HEK293 (cell line): ENCODE data around the gene DVL1.

ENCODE experiments used
- CTCF ChIA-PET: fragments of 350-600 bp; formaldehyde crosslinking; extraction: SDS; loops from one replicate; lab custom pipeline; 2021; ENCODE audit warnings: antibody characterized with exemption; lab: Yijun Ruan, JAX
- POLR2A ChIA-PET: fragments of 300-600 bp; formaldehyde crosslinking; extraction: SDS; loops from one replicate; lab custom pipeline; 2020; ENCODE audit warnings: antibody characterized with exemption, inconsistent platforms; lab: Yijun Ruan, JAX
- H3K27ac ChIP-seq: fragments of 200-500 bp; sonication (Bioruptor generic); 2 replicates; pipeline ENCODE4 v1.5.1; 2014; ENCODE audit warnings: low read depth, low read length, control low read depth, inconsistent platforms; ENCODE audit errors: extremely low read depth
- H3K36me3 ChIP-seq, 2 experiments: fragments of 200-500 bp in 1 of 2; sonication (Bioruptor generic) in 1 of 2; 1 replicate in 1 of 2; 2 replicates in 1 of 2; pipeline ENCODE4 v1.5.1; 2014 to 2017; ENCODE audit warnings: inconsistent platforms in 2 of 2, low read length in 2 of 2; ENCODE audit not compliant: control insufficient read depth in 2 of 2, insufficient read depth in 1 of 2
- H3K4me1 ChIP-seq: fragments of 200-500 bp; sonication (Bioruptor generic); 2 replicates; pipeline ENCODE4 v1.5.1; 2014; ENCODE audit warnings: mild to moderate bottlenecking, low read length, inconsistent platforms; ENCODE audit not compliant: control insufficient read depth, insufficient read depth
- H3K4me3 ChIP-seq: 2 replicates; pipeline ENCODE4 v1.5.1; 2011; ENCODE audit warnings: low read depth, mild to moderate bottlenecking, control low read depth, low read length, moderate library complexity
- H3K9me3 ChIP-seq: fragments of 200-500 bp; sonication (Bioruptor generic); 2 replicates; pipeline ENCODE4 v1.5.1; 2014; ENCODE audit warnings: low read depth, low read length, inconsistent platforms; ENCODE audit not compliant: control insufficient read depth, insufficient read depth
- GFI1B ChIP-seq: fragments of 450-650 bp; formaldehyde crosslinking; IDR thresholded peaks from 2 replicates; pipeline ENCODE4 v1.5.1; 2016; ENCODE audit warnings: missing biosample characterization, missing genetic modification characterization
- GLIS1 ChIP-seq: fragments of 450-650 bp; formaldehyde crosslinking; IDR thresholded peaks from 2 replicates; pipeline ENCODE4 v1.5.1; 2016; ENCODE audit warnings: missing biosample characterization, missing genetic modification characterization
- GLIS2 ChIP-seq: fragments of 450-650 bp; formaldehyde crosslinking; IDR thresholded peaks from 2 replicates; pipeline ENCODE4 v1.5.1; 2016; ENCODE audit warnings: missing biosample characterization, missing genetic modification characterization
- KLF8 ChIP-seq: fragments of 450-650 bp; formaldehyde crosslinking; IDR thresholded peaks from 2 replicates; pipeline ENCODE4 v1.5.1; 2016; ENCODE audit warnings: missing biosample characterization, missing genetic modification characterization
- MZF1 ChIP-seq: fragments of 450-650 bp; formaldehyde crosslinking; IDR thresholded peaks from 2 replicates; pipeline ENCODE4 v1.5.1; 2017; ENCODE audit warnings: missing biosample characterization, missing genetic modification characterization, borderline replicate concordance
- PRDM1 ChIP-seq: fragments of 450-650 bp; formaldehyde crosslinking; IDR thresholded peaks from 2 replicates; pipeline ENCODE4; 2016; ENCODE audit warnings: missing biosample characterization, missing genetic modification characterization
- SETDB1 ChIP-seq: IDR thresholded peaks from one replicate; pipeline ENCODE4 v1.6.1; 2017; ENCODE audit warnings: mild to moderate bottlenecking, low read length, moderate library complexity, mixed read lengths; ENCODE audit not compliant: insufficient read length
- ZBTB1 ChIP-seq: fragments of 450-650 bp; formaldehyde crosslinking; IDR thresholded peaks from 2 replicates; pipeline ENCODE4 v1.5.1; 2016; ENCODE audit warnings: missing biosample characterization, missing genetic modification characterization
- ZBTB20 ChIP-seq: fragments of 450-650 bp; formaldehyde crosslinking; IDR thresholded peaks from 2 replicates; pipeline ENCODE4 v1.5.1; 2016; ENCODE audit warnings: missing biosample characterization, missing genetic modification characterization
- ZFHX2 ChIP-seq: fragments of 450-650 bp; formaldehyde crosslinking; conservative IDR thresholded peaks from 2 replicates; pipeline ENCODE4 v1.5.1; 2016; ENCODE audit warnings: missing biosample characterization, missing genetic modification characterization
- ZNF121 ChIP-seq: fragments of 450-650 bp; formaldehyde crosslinking; IDR thresholded peaks from 2 replicates; pipeline ENCODE4 v1.5.1; 2016; ENCODE audit warnings: missing biosample characterization, missing genetic modification characterization
- ZNF132 ChIP-seq: fragments of 450-650 bp; formaldehyde crosslinking; IDR thresholded peaks from 2 replicates; pipeline ENCODE4 v1.5.1; 2017; ENCODE audit warnings: missing biosample characterization, missing genetic modification characterization, borderline replicate concordance
- ZNF133 ChIP-seq: fragments of 450-650 bp; formaldehyde crosslinking; IDR thresholded peaks from 2 replicates; pipeline ENCODE4 v1.5.1; 2016; ENCODE audit warnings: missing biosample characterization, missing genetic modification characterization
- ZNF350 ChIP-seq: fragments of 450-650 bp; formaldehyde crosslinking; IDR thresholded peaks from 2 replicates; pipeline ENCODE4 v1.5.0; 2017; ENCODE audit warnings: missing biosample characterization, mild to moderate bottlenecking, missing genetic modification characterization
- ZNF514 ChIP-seq: fragments of 450-650 bp; formaldehyde crosslinking; IDR thresholded peaks from 2 replicates; pipeline ENCODE4 v1.5.1; 2016; ENCODE audit warnings: missing biosample characterization, missing genetic modification characterization
- ZNF677 ChIP-seq: fragments of 450-650 bp; IDR thresholded peaks from 2 replicates; pipeline ENCODE4 v1.5.0; 2018; ENCODE audit warnings: missing biosample characterization, mild to moderate bottlenecking, missing genetic modification characterization, moderate library complexity
- ZNF785 ChIP-seq: fragments of 450-650 bp; formaldehyde crosslinking; IDR thresholded peaks from 2 replicates; pipeline ENCODE4 v1.5.1; 2016; ENCODE audit warnings: missing biosample characterization, missing genetic modification characterization
- ZNF843 ChIP-seq: fragments of 450-650 bp; formaldehyde crosslinking; IDR thresholded peaks from 2 replicates; pipeline ENCODE4 v1.5.1; 2016; ENCODE audit warnings: missing biosample characterization, missing genetic modification characterization
- ZSCAN16 ChIP-seq: fragments of 450-650 bp; formaldehyde crosslinking; IDR thresholded peaks from 2 replicates; pipeline ENCODE4 v1.5.1; 2016; ENCODE audit warnings: missing biosample characterization, missing genetic modification characterization
- ZSCAN23 ChIP-seq: fragments of 450-650 bp; formaldehyde crosslinking; IDR thresholded peaks from 2 replicates; pipeline ENCODE4 v1.5.1; 2016; ENCODE audit warnings: missing biosample characterization, missing genetic modification characterization
- TF ChIP-seq, protein P1 (sequence below): fragments of 450-650 bp; formaldehyde crosslinking; IDR thresholded peaks from 2 replicates; pipeline ENCODE4 v1.5.1; 2016; ENCODE audit warnings: missing biosample characterization, missing genetic modification characterization
- TF ChIP-seq, protein P2 (sequence below): IDR thresholded peaks from 2 replicates; pipeline ENCODE4 v1.6.1; 2011; ENCODE audit warnings: mild to moderate bottlenecking, low read depth, low read length, borderline replicate concordance
- TF ChIP-seq, protein P3 (sequence below): fragments of 450-650 bp; formaldehyde crosslinking; conservative IDR thresholded peaks from 2 replicates; pipeline ENCODE4 v1.5.1; 2016; ENCODE audit warnings: low read depth, missing biosample characterization, missing genetic modification characterization

Gene DVL1

DNA sequence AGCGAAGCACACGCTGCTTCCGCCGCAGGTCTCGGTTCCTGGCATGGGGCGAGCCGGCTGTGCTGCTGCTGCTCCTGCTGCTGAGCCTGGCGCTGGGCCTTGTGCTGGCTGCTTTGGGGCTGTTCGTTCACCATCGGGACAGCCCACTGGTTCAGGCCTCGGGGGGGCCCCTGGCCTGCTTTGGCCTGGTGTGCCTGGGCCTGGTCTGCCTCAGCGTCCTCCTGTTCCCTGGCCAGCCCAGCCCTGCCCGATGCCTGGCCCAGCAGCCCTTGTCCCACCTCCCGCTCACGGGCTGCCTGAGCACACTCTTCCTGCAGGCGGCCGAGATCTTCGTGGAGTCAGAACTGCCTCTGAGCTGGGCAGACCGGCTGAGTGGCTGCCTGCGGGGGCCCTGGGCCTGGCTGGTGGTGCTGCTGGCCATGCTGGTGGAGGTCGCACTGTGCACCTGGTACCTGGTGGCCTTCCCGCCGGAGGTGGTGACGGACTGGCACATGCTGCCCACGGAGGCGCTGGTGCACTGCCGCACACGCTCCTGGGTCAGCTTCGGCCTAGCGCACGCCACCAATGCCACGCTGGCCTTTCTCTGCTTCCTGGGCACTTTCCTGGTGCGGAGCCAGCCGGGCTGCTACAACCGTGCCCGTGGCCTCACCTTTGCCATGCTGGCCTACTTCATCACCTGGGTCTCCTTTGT, 15.5 kb downstream of the DVL1 start (continued):
- TF ChIP-seq, protein P1, sequence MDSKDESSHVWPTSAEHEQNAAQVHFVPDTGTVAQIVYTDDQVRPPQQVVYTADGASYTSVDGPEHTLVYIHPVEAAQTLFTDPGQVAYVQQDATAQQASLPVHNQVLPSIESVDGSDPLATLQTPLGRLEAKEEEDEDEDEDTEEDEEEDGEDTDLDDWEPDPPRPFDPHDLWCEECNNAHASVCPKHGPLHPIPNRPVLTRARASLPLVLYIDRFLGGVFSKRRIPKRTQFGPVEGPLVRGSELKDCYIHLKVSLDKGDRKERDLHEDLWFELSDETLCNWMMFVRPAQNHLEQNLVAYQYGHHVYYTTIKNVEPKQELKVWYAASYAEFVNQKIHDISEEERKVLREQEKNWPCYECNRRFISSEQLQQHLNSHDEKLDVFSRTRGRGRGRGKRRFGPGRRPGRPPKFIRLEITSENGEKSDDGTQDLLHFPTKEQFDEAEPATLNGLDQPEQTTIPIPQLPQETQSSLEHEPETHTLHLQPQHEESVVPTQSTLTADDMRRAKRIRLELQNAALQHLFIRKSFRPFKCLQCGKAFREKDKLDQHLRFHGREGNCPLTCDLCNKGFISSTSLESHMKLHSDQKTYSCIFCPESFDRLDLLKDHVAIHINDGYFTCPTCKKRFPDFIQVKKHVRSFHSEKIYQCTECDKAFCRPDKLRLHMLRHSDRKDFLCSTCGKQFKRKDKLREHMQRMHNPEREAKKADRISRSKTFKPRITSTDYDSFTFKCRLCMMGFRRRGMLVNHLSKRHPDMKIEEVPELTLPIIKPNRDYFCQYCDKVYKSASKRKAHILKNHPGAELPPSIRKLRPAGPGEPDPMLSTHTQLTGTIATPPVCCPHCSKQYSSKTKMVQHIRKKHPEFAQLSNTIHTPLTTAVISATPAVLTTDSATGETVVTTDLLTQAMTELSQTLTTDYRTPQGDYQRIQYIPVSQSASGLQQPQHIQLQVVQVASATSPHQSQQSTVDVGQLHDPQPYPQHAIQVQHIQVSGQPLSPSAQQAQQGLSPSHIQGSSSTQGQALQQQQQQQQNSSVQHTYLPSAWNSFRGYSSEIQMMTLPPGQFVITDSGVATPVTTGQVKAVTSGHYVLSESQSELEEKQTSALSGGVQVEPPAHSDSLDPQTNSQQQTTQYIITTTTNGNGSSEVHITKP (tag by site-specific recombination) = peak; percentile 62
- TF ChIP-seq SETDB1 = no peak
- TF ChIP-seq, protein P2, sequence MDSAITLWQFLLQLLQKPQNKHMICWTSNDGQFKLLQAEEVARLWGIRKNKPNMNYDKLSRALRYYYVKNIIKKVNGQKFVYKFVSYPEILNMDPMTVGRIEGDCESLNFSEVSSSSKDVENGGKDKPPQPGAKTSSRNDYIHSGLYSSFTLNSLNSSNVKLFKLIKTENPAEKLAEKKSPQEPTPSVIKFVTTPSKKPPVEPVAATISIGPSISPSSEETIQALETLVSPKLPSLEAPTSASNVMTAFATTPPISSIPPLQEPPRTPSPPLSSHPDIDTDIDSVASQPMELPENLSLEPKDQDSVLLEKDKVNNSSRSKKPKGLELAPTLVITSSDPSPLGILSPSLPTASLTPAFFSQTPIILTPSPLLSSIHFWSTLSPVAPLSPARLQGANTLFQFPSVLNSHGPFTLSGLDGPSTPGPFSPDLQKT = no peak
- TF ChIP-seq ZNF677 (tag by site-specific recombination) = no peak
- TF ChIP-seq MZF1 (tag by site-specific recombination) = no peak
- no peak for TF ChIP-seq ZBTB1 (tag by site-specific recombination)
- no peak for TF ChIP-seq GFI1B
- no peak for TF ChIP-seq ZBTB20 (tag by site-specific recombination)
- TF ChIP-seq ZNF785 (tag by site-specific recombination) = no peak
- TF ChIP-seq GLIS2 (tag by site-specific recombination) = peak; percentile 24; the same call in 1 of the 2 replicates
- TF ChIP-seq, all 188 proteins: peak for 4

DNA sequence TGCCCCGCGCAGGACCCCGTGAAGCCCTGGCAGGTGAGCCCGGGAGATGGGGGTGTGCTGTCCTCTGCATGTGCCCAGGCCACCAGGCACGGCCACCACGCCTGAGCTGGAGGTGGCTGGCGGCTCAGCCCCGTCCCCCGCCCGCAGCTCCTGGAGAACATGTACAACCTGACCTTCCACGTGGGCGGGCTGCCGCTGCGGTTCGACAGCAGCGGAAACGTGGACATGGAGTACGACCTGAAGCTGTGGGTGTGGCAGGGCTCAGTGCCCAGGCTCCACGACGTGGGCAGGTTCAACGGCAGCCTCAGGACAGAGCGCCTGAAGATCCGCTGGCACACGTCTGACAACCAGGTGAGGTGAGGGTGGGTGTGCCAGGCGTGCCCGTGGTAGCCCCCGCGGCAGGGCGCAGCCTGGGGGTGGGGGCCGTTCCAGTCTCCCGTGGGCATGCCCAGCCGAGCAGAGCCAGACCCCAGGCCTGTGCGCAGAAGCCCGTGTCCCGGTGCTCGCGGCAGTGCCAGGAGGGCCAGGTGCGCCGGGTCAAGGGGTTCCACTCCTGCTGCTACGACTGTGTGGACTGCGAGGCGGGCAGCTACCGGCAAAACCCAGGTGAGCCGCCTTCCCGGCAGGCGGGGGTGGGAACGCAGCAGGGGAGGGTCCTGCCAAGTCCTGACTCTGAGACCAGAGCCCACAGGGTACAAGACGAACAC, 16.3 kb downstream of the DVL1 start:
- no peak overlapping the region for H3K27ac ChIP-seq
- no peak overlapping the region for H3K4me3 ChIP-seq
- no peaks in the 10 kb centered on the region for H3K9me3 ChIP-seq
- no peaks in the 10 kb centered on the region for H3K4me1 ChIP-seq
- H3K36me3 ChIP-seq = peaks cover 0 to 44% of the 10 kb centered on the region in 2 experiments; a peak in 1 of 3 replicates
- POLR2A ChIA-PET = interaction anchor here (1.5 kb wide), 1 partner anchor 15 kb away, joined by 4 read pairs; no protein-coding TSS in a partner anchor
- CTCF ChIA-PET = interaction anchor here (1.0 kb wide), 1 partner anchor 38 kb away, joined by 4 read pairs; no protein-coding TSS in a partner anchor
- TF ChIP-seq ZNF121 (tag by site-specific recombination) (no peak), ZNF843 (tag by site-specific recombination) (no peak), ZNF132 (no peak), PRDM1 (tag by site-specific recombination) (no peak), ZSCAN16 (tag by site-specific recombination) (no peak), ZNF514 (tag by site-specific recombination) (no peak), ZNF133 (tag by site-specific recombination) (no peak), KLF8 (peak; percentile 30; the same call in 1 of the 2 replicates), ZFHX2 (tag by site-specific recombination) (peak; percentile 65), GLIS1 (tag by site-specific recombination) (no peak), ZSCAN23 (tag by site-specific recombination) (no peak), ZNF350 (tag by site-specific recombination) (no peak)
- TF ChIP-seq, protein P2 = no peak
- TF ChIP-seq, protein P3, sequence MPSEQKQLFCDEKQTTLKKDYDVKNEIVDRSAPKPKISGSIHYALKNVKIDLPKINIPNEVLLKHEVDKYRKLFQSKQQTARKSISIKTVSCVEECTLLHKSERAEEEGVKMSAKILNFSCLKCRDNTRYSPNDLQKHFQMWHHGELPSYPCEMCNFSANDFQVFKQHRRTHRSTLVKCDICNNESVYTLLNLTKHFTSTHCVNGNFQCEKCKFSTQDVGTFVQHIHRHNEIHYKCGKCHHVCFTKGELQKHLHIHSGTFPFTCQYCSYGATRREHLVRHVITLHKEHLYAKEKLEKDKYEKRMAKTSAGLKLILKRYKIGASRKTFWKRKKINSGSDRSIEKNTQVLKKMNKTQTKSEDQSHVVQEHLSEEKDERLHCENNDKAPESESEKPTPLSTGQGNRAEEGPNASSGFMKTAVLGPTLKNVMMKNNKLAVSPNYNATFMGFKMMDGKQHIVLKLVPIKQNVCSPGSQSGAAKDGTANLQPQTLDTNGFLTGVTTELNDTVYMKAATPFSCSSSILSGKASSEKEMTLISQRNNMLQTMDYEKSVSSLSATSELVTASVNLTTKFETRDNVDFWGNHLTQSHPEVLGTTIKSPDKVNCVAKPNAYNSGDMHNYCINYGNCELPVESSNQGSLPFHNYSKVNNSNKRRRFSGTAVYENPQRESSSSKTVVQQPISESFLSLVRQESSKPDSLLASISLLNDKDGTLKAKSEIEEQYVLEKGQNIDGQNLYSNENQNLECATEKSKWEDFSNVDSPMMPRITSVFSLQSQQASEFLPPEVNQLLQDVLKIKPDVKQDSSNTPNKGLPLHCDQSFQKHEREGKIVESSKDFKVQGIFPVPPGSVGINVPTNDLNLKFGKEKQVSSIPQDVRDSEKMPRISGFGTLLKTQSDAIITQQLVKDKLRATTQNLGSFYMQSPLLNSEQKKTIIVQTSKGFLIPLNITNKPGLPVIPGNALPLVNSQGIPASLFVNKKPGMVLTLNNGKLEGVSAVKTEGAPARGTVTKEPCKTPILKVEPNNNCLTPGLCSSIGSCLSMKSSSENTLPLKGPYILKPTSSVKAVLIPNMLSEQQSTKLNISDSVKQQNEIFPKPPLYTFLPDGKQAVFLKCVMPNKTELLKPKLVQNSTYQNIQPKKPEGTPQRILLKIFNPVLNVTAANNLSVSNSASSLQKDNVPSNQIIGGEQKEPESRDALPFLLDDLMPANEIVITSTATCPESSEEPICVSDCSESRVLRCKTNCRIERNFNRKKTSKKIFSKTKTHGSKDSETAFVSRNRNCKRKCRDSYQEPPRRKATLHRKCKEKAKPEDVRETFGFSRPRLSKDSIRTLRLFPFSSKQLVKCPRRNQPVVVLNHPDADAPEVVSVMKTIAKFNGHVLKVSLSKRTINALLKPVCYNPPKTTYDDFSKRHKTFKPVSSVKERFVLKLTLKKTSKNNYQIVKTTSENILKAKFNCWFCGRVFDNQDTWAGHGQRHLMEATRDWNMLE (tag by site-specific recombination) = no peak
